ENCODE data around the gene PCBD1. TPM values are rescaled to one million over a fixed set of nuclear protein-coding genes. Genes with fewer than 3 reads are reported as not detected.

The PCBD1 gene
- total and polyA plus RNA-seq, 2 experiments from 2014 or later = 33.3 to 78.5 TPM

- Histone ChIP-seq H3K27me3 (ENCODE audit: insufficient read depth) (no peaks in the 10 kb centered on the region), H3F3A (replicated peaks; ENCODE audit: low read depth) (no peaks in the 10 kb centered on the region), H3K4me3 (no peak overlapping the region), H3K4me1 (ENCODE audit: insufficient read depth) (no peaks in the 10 kb centered on the region), H3K79me2 (replicated peaks; ENCODE audit: insufficient read depth) (0 out of 2 replicates have a peak, but pooled peaks cover 4% of the 10 kb centered on the region), H4K20me1 (replicated peaks; ENCODE audit: insufficient read depth) (peaks cover 2% of the 10 kb centered on the region; the same call in 1 of the 2 replicates), H3K9me2 (ENCODE audit: insufficient read depth) (no peaks in the 10 kb centered on the region), H3K4me2 (no peak overlapping the region), H3K27ac (ENCODE audit: low read depth) (no peak overlapping the region), H2AFZ (no peak overlapping the region), H3K36me3 (ENCODE audit: insufficient read depth) (peaks cover 7% of the 10 kb centered on the region; the same call in 1 of the 2 replicates)
- ATAC-seq (no peak), DNase-seq (ENCODE audit: low spot score) (no peak)
- Mint-ChIP-seq H3K9me3 (no peaks in the 10 kb centered on the region; the same call in 2 of the 3 replicates), H3K27me3 (ENCODE audit: insufficient read depth, low read depth, poor library complexity) (peaks cover 4% of the 10 kb centered on the region), H3K36me3 (ENCODE audit: low read depth) (peaks cover 36% of the 10 kb centered on the region; the same call in 2 of the 3 replicates), H3K4me1 (no peaks in the 10 kb centered on the region), H3K27ac (no peak overlapping the region), H3K4me3 (no peak overlapping the region)
- no peak for TF ChIP-seq ETS1 (IDR thresholded peaks at IDR 0.05)
- TF ChIP-seq STAT1 (IDR thresholded peaks at IDR 0.05; ENCODE audit: unreplicated experiment) = no peak
- no peak for TF ChIP-seq ZNF331 (CRISPR knock-in tag; IDR thresholded peaks at IDR 0.05; ENCODE audit: low read depth)
- TF ChIP-seq EZH2phosphoT487 (IDR thresholded peaks at IDR 0.05; ENCODE audit: unreplicated experiment) = no peak
Measured at GRCh38 chr10:70850097-70850496, 38.3 kb downstream of the PCBD1 start.

- Histone ChIP-seq H3K4me2 (no peak overlapping the region), H4K20me1 (replicated peaks; ENCODE audit: insufficient read depth) (no peaks in the 10 kb centered on the region), H3K27me3 (ENCODE audit: insufficient read depth) (no peaks in the 10 kb centered on the region), H3K4me1 (ENCODE audit: insufficient read depth) (no peaks in the 10 kb centered on the region), H2AFZ (no peak overlapping the region), H3K4me3 (no peak overlapping the region), H3K9me2 (ENCODE audit: insufficient read depth) (no peaks in the 10 kb centered on the region), H3K27ac (ENCODE audit: low read depth) (no peak overlapping the region), H3K36me3 (ENCODE audit: insufficient read depth) (peaks cover 2% of the 10 kb centered on the region; the same call in 1 of the 2 replicates), H3F3A (replicated peaks; ENCODE audit: low read depth) (no peaks in the 10 kb centered on the region), H3K79me2 (replicated peaks; ENCODE audit: insufficient read depth) (0 out of 2 replicates have a peak, but pooled peaks cover 4% of the 10 kb centered on the region)
- ATAC-seq (no peak), DNase-seq (ENCODE audit: low spot score) (no peak)
- H3K9me3 Mint-ChIP-seq = no peaks in the 10 kb centered on the region; the same call in 2 of the 3 replicates
- H3K27me3 Mint-ChIP-seq (ENCODE audit: insufficient read depth, low read depth, poor library complexity) = peaks cover 4% of the 10 kb centered on the region
- TF ChIP-seq JUNB (IDR thresholded peaks at IDR 0.05; ENCODE audit: unreplicated experiment) (no peak), ZNF331 (CRISPR knock-in tag; IDR thresholded peaks at IDR 0.05; ENCODE audit: low read depth) (no peak), REST (IDR thresholded peaks at IDR 0.05; ENCODE audit: unreplicated experiment) (no peak), ETS1 (IDR thresholded peaks at IDR 0.05) (no peak), NANOG (IDR thresholded peaks at IDR 0.05; ENCODE audit: borderline replicate concordance) (no peak), CREB1 (CRISPR knock-in tag; IDR thresholded peaks at IDR 0.05; ENCODE audit: low read depth) (no peak), STAT1 (IDR thresholded peaks at IDR 0.05; ENCODE audit: unreplicated experiment) (no peak)
- TF ChIP-seq, protein P1, sequence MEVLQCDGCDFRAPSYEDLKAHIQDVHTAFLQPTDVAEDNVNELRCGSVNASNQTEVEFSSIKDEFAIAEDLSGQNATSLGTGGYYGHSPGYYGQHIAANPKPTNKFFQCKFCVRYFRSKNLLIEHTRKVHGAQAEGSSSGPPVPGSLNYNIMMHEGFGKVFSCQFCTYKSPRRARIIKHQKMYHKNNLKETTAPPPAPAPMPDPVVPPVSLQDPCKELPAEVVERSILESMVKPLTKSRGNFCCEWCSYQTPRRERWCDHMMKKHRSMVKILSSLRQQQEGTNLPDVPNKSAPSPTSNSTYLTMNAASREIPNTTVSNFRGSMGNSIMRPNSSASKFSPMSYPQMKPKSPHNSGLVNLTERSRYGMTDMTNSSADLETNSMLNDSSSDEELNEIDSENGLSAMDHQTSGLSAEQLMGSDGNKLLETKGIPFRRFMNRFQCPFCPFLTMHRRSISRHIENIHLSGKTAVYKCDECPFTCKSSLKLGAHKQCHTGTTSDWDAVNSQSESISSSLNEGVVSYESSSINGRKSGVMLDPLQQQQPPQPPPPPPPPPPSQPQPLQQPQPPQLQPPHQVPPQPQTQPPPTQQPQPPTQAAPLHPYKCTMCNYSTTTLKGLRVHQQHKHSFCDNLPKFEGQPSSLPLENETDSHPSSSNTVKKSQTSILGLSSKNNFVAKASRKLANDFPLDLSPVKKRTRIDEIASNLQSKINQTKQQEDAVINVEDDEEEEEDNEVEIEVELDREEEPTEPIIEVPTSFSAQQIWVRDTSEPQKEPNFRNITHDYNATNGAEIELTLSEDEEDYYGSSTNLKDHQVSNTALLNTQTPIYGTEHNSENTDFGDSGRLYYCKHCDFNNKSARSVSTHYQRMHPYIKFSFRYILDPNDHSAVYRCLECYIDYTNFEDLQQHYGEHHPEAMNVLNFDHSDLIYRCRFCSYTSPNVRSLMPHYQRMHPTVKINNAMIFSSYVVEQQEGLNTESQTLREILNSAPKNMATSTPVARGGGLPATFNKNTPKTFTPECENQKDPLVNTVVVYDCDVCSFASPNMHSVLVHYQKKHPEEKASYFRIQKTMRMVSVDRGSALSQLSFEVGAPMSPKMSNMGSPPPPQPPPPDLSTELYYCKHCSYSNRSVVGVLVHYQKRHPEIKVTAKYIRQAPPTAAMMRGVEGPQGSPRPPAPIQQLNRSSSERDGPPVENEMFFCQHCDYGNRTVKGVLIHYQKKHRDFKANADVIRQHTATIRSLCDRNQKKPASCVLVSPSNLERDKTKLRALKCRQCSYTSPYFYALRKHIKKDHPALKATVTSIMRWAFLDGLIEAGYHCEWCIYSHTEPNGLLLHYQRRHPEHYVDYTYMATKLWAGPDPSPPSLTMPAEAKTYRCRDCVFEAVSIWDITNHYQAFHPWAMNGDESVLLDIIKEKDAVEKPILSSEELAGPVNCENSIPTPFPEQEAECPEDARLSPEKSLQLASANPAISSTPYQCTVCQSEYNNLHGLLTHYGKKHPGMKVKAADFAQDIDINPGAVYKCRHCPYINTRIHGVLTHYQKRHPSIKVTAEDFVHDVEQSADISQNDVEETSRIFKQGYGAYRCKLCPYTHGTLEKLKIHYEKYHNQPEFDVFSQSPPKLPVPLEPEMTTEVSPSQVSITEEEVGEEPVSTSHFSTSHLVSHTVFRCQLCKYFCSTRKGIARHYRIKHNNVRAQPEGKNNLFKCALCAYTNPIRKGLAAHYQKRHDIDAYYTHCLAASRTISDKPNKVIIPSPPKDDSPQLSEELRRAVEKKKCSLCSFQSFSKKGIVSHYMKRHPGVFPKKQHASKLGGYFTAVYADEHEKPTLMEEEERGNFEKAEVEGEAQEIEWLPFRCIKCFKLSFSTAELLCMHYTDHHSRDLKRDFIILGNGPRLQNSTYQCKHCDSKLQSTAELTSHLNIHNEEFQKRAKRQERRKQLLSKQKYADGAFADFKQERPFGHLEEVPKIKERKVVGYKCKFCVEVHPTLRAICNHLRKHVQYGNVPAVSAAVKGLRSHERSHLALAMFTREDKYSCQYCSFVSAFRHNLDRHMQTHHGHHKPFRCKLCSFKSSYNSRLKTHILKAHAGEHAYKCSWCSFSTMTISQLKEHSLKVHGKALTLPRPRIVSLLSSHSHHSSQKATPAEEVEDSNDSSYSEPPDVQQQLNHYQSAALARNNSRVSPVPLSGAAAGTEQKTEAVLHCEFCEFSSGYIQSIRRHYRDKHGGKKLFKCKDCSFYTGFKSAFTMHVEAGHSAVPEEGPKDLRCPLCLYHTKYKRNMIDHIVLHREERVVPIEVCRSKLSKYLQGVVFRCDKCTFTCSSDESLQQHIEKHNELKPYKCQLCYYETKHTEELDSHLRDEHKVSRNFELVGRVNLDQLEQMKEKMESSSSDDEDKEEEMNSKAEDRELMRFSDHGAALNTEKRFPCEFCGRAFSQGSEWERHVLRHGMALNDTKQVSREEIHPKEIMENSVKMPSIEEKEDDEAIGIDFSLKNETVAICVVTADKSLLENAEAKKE (CRISPR knock-in tag; IDR thresholded peaks at IDR 0.05) = no peak
- no peak overlapping the region for H3K4me3 Mint-ChIP-seq
- peaks cover 37% of the 10 kb centered on the region; the same call in 2 of the 3 replicates for H3K36me3 Mint-ChIP-seq (ENCODE audit: low read depth)
- no peak overlapping the region for H3K27ac Mint-ChIP-seq
- H3K4me1 Mint-ChIP-seq = no peaks in the 10 kb centered on the region
Measured at GRCh38 chr10:70849582-70850016, 38.8 kb downstream of the PCBD1 start.

Measured in GM23338 (cell line).